K562 (cell line): ENCODE results near the gene TNFRSF11A. TPM values are rescaled to one million over a fixed set of nuclear protein-coding genes. Genes with fewer than 3 reads are reported as not detected.

Experiments
- ATAC-seq: fragments of 200-7000 bp; cut with Tn5 transposase; 3 replicates; pipeline ENCODE4 v1.9.1; 2020; ENCODE audit warnings: moderate library complexity
- BruUV-seq: library from RNA; stranded (reverse); fragments of 400-500 nt; replicated peaks from 2 replicates; lab custom pipeline; 2021; lab: Mats Ljungman, UMichigan
- CTCF ChIA-PET: fragments of 300-600 bp; formaldehyde crosslinking; extraction: SDS; loops from one replicate; lab custom pipeline; 2021; ENCODE audit warnings: low intra/inter-chr PET ratio; lab: Yijun Ruan, JAX
- POLR2A ChIA-PET: fragments of 300-600, 350-650 bp; sonication (Branson Sonifier 250); formaldehyde crosslinking; extraction: SDS; loops from one replicate; lab custom pipeline; 2021; ENCODE audit warnings: antibody characterized with exemption, inconsistent platforms; lab: Yijun Ruan, JAX
- DNase-seq, 4 experiments: peaks; one replicate each; pipeline versions ENCODE4 v3.0.0 to v3.0.0-alpha.2; 2011 to 2018; ENCODE audit warnings: low spot score in 3 of 4, mixed read lengths in 3 of 4; ENCODE audit errors: extremely low read depth in 1 of 4
- FAIRE-seq: peaks from 2 replicates; lab custom pipeline; 2011; peaks lifted over from hg19 to GRCh38; lab: Jason Lieb, UNC
- H2AFZ ChIP-seq: 2 replicates; pipeline ENCODE4 v1.6.0; 2011; ENCODE audit warnings: low read depth, low read length, control low read depth, inconsistent platforms
- H3K27ac ChIP-seq: fragments of 200-600 bp; 3 replicates; pipeline ENCODE4 v1.8.0; 2011; ENCODE audit warnings: low read depth, mild to moderate bottlenecking, control low read depth, inconsistent platforms, low read length, moderate library complexity, mixed read lengths; ENCODE audit errors: extremely low read depth
- H3K27me3 ChIP-seq, 2 experiments: fragments of 300-600 bp in 1 of 2; 2 replicates in 1 of 2; 3 replicates in 1 of 2; pipeline versions ENCODE4 v1.6.0 to v1.8.0; 2011; ENCODE audit warnings: inconsistent platforms in 2 of 2, low read length in 2 of 2, mild to moderate bottlenecking in 1 of 2, mixed read lengths in 1 of 2, moderate library complexity in 1 of 2; ENCODE audit not compliant: control insufficient read depth in 2 of 2, insufficient read depth in 2 of 2
- H3K36me3 ChIP-seq: fragments of 300-600 bp; 3 replicates; pipeline ENCODE4 v1.8.0; 2011; ENCODE audit warnings: mild to moderate bottlenecking, low read length, inconsistent platforms; ENCODE audit not compliant: control insufficient read depth, insufficient read depth
- H3K4me1 ChIP-seq, 2 experiments: fragments of 200-600 bp in 1 of 2; replicated peaks in 1 of 2; 2 replicates in 1 of 2; 3 replicates in 1 of 2; pipeline versions ENCODE4 v1.5.1 to v1.8.0; 2011; ENCODE audit warnings: inconsistent platforms in 2 of 2, low read length in 2 of 2, mild to moderate bottlenecking in 1 of 2, mixed read lengths in 1 of 2, moderate library complexity in 1 of 2; ENCODE audit not compliant: control insufficient read depth in 2 of 2, insufficient read depth in 2 of 2
- H3K4me2 ChIP-seq: 2 replicates; pipeline ENCODE4 v1.6.1; 2011; ENCODE audit warnings: low read length, control low read depth, inconsistent platforms, mixed read lengths; ENCODE audit not compliant: insufficient read depth
- H3K4me3 ChIP-seq: fragments of 200-600 bp; sonication (generic), shearing (Covaris generic); 2 replicates; pipeline ENCODE4 v1.5.1; 2016; ENCODE audit warnings: control low read depth, inconsistent platforms
- H3K79me2 ChIP-seq: fragments of 200-600 bp; 3 replicates; pipeline ENCODE4 v1.8.0; 2011; ENCODE audit warnings: low read length, inconsistent platforms; ENCODE audit not compliant: control insufficient read depth, insufficient read depth
- H3K9ac ChIP-seq, 2 experiments: 2 replicates each; pipeline versions ENCODE4 v1.6.0 to v1.6.1; 2011; ENCODE audit warnings: low read depth in 2 of 2, low read length in 2 of 2, control low read depth in 1 of 2, inconsistent platforms in 1 of 2, mild to moderate bottlenecking in 1 of 2, mixed read lengths in 1 of 2; ENCODE audit not compliant: insufficient read depth in 1 of 2
- H3K9me1 ChIP-seq: one replicate; pipeline ENCODE4 v1.6.0; 2011; ENCODE audit warnings: inconsistent platforms, mild to moderate bottlenecking, low read length, moderate library complexity; ENCODE audit not compliant: control insufficient read depth, insufficient read depth
- H3K9me3 ChIP-seq: replicated peaks from 2 replicates; pipeline ENCODE4 v1.5.1; 2011; ENCODE audit warnings: low read depth, low read length, inconsistent platforms; ENCODE audit not compliant: control insufficient read depth, insufficient read depth
- H4K20me1 ChIP-seq: replicated peaks from 2 replicates; pipeline ENCODE4 v1.6.1; 2011; ENCODE audit warnings: low read length, inconsistent platforms, mixed read lengths; ENCODE audit not compliant: control insufficient read depth, insufficient read depth
- CAMTA2 ChIP-seq: fragments of 250-450 bp; sonication (Bioruptor Pico); conservative IDR thresholded peaks from 2 replicates; pipeline ENCODE4 v1.5.1; 2022
- FOXK2 ChIP-seq, 2 experiments: fragments of 450-650 bp; IDR thresholded peaks in 1 of 2; conservative IDR thresholded peaks in 1 of 2; 2 replicates each; pipeline ENCODE4 v1.6.1; 2016; ENCODE audit warnings: low read depth in 2 of 2, mild to moderate bottlenecking in 1 of 2
- KLF10 ChIP-seq: fragments of 250-450 bp; sonication (Bioruptor Pico); IDR thresholded peaks from 2 replicates; pipeline ENCODE4 v1.6.1; 2021; ENCODE audit warnings: matching md5 sums
- KLF16 ChIP-seq: IDR thresholded peaks from 2 replicates; pipeline ENCODE4 v1.6.1; 2016; ENCODE audit warnings: antibody characterized with exemption
- PPARD ChIP-seq: fragments of 250-450 bp; sonication (Bioruptor Pico); IDR thresholded peaks from 2 replicates; pipeline ENCODE4 v1.8.0; 2022; ENCODE audit warnings: inconsistent platforms, mild to moderate bottlenecking, moderate library complexity
- WGBS: fragments of 100-300 bp; shearing (Covaris generic); methylation state at CpG from one replicate; pipeline ENCODE4 v1.1.6; 2016; ENCODE audit warnings: low coverage, mixed read lengths; ENCODE audit not compliant: insufficient coverage; ENCODE audit errors: missing lambda C conversion rate; 5-methylcytosine and 5-hydroxymethylcytosine counted together
- in situ Hi-C: fragments of 300-500 bp; cut with MboI; formaldehyde crosslinking; loops from 4 replicates; pipeline ENCODE4 v1.15.0; 2018; ENCODE audit warnings: inconsistent platforms, mixed read lengths
- intact Hi-C: fragments of 100-400 bp; cut with micrococcal nuclease; formaldehyde crosslinking; loops from 2 replicates; pipeline ENCODE4 v1.14.2; 2022
- polyA plus RNA-seq, 8 experiments: library from polyadenylated mRNA; depleted of rRNA in 4 of 8; stranded (reverse) in 5 of 8; unstranded in 3 of 8; fragments of >200 nt; fragmentation: Nextera tagmentation in 2 of 8; fragmentation: Illumina TruSeq in 1 of 8; extraction: Ambion mirVana in 2 of 8; extraction: Trizol in 1 of 8; gene quantifications; 2 replicates each; pipeline versions ENCODE4 v1.2.1 to v1.2.3, GENCODE V29; 2011 to 2014; ENCODE audit warnings: inconsistent platforms in 1 of 8, missing spikeins in 1 of 8
- total RNA-seq, 7 experiments: library from RNA; depleted of rRNA in 6 of 7; stranded (reverse); fragments of >200 nt in 6 of 7; fragmentation: Illumina TruSeq in 2 of 7; extraction: Trizol in 2 of 7; gene quantifications; 2 replicates each; pipeline versions ENCODE4 v1.2.1 to v1.2.3, GENCODE V29; 2011 to 2021; ENCODE audit warnings: low replicate concordance in 1 of 7
- TF ChIP-seq, protein P1 (sequence below): sonication (generic); formaldehyde crosslinking; IDR thresholded peaks from 2 replicates; pipeline ENCODE4 v1.8.0; 2023; ENCODE audit warnings: mild to moderate bottlenecking, missing genetic modification reagents

The TNFRSF11A gene
- total and polyA plus RNA-seq, 9 of the 15 experiments (the other 6 are each of a cell fraction or from before 2014, with no cell fraction given): 0.03 to 0.06 (median 0.04) TPM; not detected in 6

DNA sequence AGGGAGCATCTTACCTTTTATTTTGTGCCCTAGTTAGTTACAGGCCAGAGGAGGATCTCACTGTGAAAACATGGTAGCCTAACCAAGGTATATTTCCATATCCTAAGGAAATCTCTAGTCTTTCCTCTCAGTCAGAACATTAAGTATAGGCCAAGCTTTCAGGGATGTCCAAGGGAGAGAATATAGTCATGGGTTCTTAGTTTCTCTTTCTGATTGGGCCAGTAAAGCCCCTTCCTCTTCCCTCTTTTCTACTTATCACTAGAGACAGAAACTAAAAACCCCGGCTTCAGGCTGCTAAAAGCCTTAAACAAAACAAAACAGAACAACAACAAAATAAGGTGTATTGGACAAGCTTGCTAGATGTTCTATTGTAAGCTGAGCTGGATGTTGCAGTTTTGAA, 44.3 kb upstream of the TNFRSF11A start:
- ChIA-PET POLR2A (no interaction called here), CTCF (no interaction called here)

More for the DNA sequence above, 44.3 kb upstream of the TNFRSF11A start:
- intact Hi-C loops (no loop called here), in situ Hi-C loops (no loop called here)
- DNase-seq (no peak), ATAC-seq (no peak), FAIRE-seq (no peak)
- H3K9ac ChIP-seq: no peak overlapping the region
- H3K27ac ChIP-seq: no peak overlapping the region
- no peaks in the 10 kb centered on the region for H3K79me2 ChIP-seq
- no peaks in the 10 kb centered on the region for H4K20me1 ChIP-seq
- TF ChIP-seq KLF16 (no peak), PPARD (CRISPR knock-in tag) (no peak), FOXK2 (conservative IDR thresholded peaks at IDR 0.05 in 1 of 2, IDR thresholded peaks at IDR 0.05 in 1 of 2; ENCODE audit: low read depth in 2 of 2) (no peak), KLF10 (CRISPR knock-in tag) (no peak), CAMTA2 (no peak)
- TF ChIP-seq, protein P1, sequence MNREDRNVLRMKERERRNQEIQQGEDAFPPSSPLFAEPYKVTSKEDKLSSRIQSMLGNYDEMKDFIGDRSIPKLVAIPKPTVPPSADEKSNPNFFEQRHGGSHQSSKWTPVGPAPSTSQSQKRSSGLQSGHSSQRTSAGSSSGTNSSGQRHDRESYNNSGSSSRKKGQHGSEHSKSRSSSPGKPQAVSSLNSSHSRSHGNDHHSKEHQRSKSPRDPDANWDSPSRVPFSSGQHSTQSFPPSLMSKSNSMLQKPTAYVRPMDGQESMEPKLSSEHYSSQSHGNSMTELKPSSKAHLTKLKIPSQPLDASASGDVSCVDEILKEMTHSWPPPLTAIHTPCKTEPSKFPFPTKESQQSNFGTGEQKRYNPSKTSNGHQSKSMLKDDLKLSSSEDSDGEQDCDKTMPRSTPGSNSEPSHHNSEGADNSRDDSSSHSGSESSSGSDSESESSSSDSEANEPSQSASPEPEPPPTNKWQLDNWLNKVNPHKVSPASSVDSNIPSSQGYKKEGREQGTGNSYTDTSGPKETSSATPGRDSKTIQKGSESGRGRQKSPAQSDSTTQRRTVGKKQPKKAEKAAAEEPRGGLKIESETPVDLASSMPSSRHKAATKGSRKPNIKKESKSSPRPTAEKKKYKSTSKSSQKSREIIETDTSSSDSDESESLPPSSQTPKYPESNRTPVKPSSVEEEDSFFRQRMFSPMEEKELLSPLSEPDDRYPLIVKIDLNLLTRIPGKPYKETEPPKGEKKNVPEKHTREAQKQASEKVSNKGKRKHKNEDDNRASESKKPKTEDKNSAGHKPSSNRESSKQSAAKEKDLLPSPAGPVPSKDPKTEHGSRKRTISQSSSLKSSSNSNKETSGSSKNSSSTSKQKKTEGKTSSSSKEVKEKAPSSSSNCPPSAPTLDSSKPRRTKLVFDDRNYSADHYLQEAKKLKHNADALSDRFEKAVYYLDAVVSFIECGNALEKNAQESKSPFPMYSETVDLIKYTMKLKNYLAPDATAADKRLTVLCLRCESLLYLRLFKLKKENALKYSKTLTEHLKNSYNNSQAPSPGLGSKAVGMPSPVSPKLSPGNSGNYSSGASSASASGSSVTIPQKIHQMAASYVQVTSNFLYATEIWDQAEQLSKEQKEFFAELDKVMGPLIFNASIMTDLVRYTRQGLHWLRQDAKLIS: no peak
- H3K9me3 ChIP-seq: no peaks in the 10 kb centered on the region
- H3K4me2 ChIP-seq: no peak overlapping the region
- WGBS: no CpG with 5 or more reads among the region's 1 CpG
- H3K36me3 ChIP-seq: peaks cover 15% of the 10 kb centered on the region; the same call in 2 of the 3 replicates
- no peaks in the 10 kb centered on the region for H3K4me1 ChIP-seq
- no peaks in the 10 kb centered on the region for H3K27me3 ChIP-seq
- H3K4me3 ChIP-seq: no peak overlapping the region
- no peak overlapping the region for H2AFZ ChIP-seq
- no TSS peak for BruUV-seq
- peaks cover 3% of the 10 kb centered on the region for H3K9me1 ChIP-seq
